WTC11 (cell line): ENCODE measurements around the gene SLC4A8.

Source experiments
- CTCF ChIP-seq: fragments of 200-600 bp; IDR thresholded peaks from 2 replicates; pipeline ENCODE4 v1.8.0; 2022; ENCODE audit warnings: antibody characterized with exemption
- NR1H2 ChIP-seq: sonication (generic); formaldehyde crosslinking; IDR thresholded peaks from 2 replicates; pipeline ENCODE4 v1.9.0; 2021; ENCODE audit warnings: mild to moderate bottlenecking, moderate library complexity, missing genetic modification reagents

DNA sequence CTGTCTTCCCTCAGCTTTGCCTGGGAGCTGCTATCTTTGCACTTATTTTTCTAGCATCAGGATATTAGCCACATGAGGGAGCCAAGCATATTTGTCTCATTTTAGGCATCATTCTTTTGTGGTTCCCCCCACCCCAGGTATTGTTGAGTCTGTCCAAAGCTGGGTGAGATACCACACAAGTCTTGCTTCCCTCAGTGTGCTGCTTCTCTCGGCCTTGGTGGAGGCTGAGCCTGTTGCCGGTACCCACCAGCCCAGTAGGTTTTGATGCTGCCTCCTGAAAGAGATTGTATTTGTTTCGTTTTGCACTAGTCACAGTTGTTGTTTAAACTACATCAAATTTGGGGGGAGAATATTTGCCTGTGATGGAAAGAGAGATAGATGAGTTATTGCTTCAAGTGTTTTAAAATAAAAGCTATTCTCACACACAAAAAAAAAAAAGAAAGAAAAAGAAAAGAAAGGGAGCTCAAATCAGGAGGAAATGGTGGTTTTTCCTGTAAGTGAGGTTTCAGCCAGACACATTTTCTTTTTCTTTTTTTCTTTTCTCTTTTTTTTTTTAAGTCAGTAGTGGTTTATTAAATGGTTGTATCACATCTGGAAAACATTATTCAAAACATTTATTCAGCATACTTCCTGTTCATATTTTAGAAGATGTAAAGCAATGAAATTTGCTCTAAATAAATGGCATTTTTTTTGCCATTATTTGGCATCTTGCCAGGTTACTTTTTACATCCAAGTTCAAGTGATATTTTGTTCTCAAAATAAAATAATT, 58.5 kb downstream of the SLC4A8 start:
- no peak for TF ChIP-seq NR1H2 (CRISPR knock-in tag)
- no peak for TF ChIP-seq CTCF
